Measurements from ENCODE around the gene C11orf52. TPM values are rescaled to one million over a fixed set of nuclear protein-coding genes. Genes with fewer than 3 reads are reported as not detected.

C11orf52 gene
- total and polyA plus RNA-seq, 8 donors = 9.3 to 23.3 (median 12.6) TPM

DNA sequence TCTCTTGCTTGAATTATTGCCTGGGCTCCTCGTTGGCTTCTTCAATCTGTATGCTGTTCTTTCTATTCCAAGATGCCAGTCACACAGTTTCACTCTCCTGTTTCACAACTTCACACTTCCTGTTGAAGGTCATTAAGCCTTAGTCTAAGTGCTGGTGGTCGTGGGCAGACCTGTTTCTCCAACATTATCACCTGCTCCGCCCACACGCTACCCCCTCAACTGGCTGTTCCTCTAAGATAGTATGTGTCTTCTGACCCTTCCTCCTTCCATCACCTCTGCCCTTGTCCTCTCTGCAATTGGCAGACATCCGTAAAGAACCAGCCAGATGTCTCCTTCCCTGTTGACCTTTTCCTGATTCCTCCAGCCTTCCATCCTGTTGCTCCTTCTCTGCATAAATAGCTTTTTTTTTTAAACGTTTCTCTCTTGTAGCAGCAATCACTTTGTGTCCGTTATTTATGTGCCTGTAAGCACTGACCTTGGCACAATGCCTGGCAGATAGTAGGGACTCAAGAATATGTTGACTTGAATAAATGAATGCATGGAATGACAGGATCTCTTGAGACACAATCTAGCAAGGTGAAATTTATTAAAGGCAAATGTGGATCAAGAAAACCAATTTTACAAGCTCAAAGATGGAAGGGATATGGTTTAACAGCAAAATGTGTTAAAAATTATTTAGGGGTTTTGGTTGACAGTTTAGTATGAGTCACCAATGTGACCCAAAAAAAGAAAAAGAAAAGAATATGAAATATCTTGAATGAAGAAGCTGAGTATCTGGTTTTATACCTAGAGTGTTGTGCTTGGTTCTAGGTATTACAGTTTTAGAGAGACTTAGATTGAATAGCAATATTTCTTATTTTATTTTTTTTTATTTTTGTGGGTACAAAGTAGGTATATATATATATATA is 31.1 kb downstream of the C11orf52 start:
- no peaks in the 10 kb centered on the region for H3K27me3 ChIP-seq
- H3K9me3 ChIP-seq = no peaks in the 10 kb centered on the region
- H3K27ac ChIP-seq = no peak overlapping the region
- H3K36me3 ChIP-seq = no peaks in the 10 kb centered on the region
- intact Hi-C loops (cut with DNase I) = no loop called here
- no peaks in the 10 kb centered on the region for H3K4me1 ChIP-seq
- H3K4me3 ChIP-seq = no peak overlapping the region
- WGBS, 2 donors = 39 to 44% methylated on average over 7 of the region's 7 CpGs
- TF ChIP-seq CTCF (IDR thresholded peaks at IDR 0.05) = no peak
- ATAC-seq (no peak), DNase-seq (no peak), FAIRE-seq (no peak)

DNA sequence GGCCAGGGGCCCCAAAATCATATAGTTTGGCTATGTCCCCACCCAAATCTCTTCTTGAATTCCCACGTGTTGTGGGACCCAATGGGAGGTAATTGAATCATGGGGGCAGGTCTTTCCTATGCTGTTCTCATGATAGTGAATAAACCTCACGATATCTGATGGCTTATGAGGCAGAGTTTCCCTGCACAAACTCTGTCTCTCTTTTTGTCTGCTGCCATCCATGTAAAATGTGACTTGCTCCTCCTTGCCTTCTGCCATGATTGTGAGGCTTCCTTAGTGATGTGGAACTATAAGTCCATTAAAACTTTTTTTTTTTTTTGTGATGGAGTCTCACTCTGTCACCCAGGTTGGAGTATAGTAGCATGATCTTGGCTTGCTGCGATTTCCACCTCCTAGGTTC is 32.9 kb downstream of the C11orf52 start:
- H3K27me3 ChIP-seq = no peaks in the 10 kb centered on the region
- no peak for FAIRE-seq
- H3K4me1 ChIP-seq = no peaks in the 10 kb centered on the region
- TF ChIP-seq CTCF (IDR thresholded peaks at IDR 0.05) = no peak
- H3K36me3 ChIP-seq = no peaks in the 10 kb centered on the region
- no peaks in the 10 kb centered on the region for H3K9me3 ChIP-seq
- H3K27ac ChIP-seq = no peak overlapping the region
- H3K4me3 ChIP-seq = no peak overlapping the region
- ATAC-seq = no peak
- intact Hi-C loops (cut with DNase I) = no loop called here
- DNase-seq = no peak
- 91 to 92% methylated on average over 3 of the region's 3 CpGs for whole genome bisulfite sequencing, 2 donors

- ATAC-seq = no peak
- no peak for FAIRE-seq
- Histone ChIP-seq H3K4me3 (no peak overlapping the region), H3K9me3 (no peaks in the 10 kb centered on the region), H3K4me1 (no peaks in the 10 kb centered on the region), H3K27ac (no peak overlapping the region), H3K27me3 (no peaks in the 10 kb centered on the region), H3K36me3 (no peaks in the 10 kb centered on the region)
- WGBS, 2 donors = 94% methylated on average over 4 of the region's 4 CpGs
- intact Hi-C loops (cut with DNase I) = no loop called here
- no peak for DNase-seq
- no peak for TF ChIP-seq CTCF (IDR thresholded peaks at IDR 0.05)
Measured at GRCh38 chr11:111954154-111954553, 35.4 kb downstream of the C11orf52 start.

DNA sequence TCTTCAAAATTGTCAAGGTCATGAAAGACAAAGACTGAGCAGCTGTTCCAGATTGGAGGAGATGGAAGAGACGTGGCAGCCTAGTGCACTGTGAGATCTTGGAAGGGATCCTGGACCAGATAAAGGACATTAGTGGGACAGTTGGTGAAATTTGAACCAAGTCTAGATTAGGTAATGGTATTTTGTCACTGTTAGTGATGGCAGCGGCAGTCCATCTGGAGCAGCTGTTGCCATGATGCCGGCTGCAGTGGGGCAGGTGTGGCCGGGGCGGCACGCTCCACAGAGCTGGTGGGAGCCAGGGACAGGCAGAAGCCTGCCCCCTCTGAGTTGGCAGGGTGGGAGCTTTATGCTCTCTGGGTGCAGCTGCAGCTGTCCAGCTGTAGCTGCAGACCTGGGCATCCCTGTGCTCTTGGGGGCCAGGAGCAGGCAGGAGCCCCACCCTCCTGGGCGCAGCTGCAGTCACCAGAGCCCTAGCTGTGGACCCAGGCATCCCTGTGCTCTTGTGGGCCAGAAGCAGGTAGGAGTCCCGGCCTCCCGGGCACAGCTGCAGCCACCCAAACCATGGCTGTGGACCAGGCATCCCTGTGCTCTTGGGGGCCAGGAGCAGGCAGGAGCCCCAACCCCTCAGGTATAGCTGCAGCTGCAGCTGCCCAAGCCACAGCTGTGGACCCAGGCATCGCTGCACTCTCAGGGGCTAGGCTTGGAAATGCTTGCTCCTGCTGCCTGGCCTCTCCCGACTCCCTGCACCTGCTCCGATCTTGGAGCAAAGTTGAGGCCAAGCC is 39.1 kb downstream of the C11orf52 start:
- no peak for FAIRE-seq
- Histone ChIP-seq H3K27ac (no peak overlapping the region), H3K9me3 (no peaks in the 10 kb centered on the region), H3K36me3 (no peaks in the 10 kb centered on the region), H3K27me3 (no peaks in the 10 kb centered on the region), H3K4me3 (no peak overlapping the region), H3K4me1 (peaks cover 0 to 17% (median 15%) of the 10 kb centered on the region in 3 donors)
- TF ChIP-seq CTCF (IDR thresholded peaks at IDR 0.05) = no peak
- 87 to 94% methylated on average over 12 of the region's 12 CpGs for WGBS, 2 donors
- intact Hi-C loops (cut with DNase I) = no loop called here
- no peak for ATAC-seq
- DNase-seq = no peak

Measured in pancreas (tissue), 10 donors.